ENCODE measurements around the gene RNF34. TPM values are rescaled to one million over a fixed set of nuclear protein-coding genes. Genes with fewer than 3 reads are reported as not detected.

RNF34 gene
- total and polyA plus RNA-seq, 3 donors from 2014 or later: 59.2 to 96.6 (median 84.5) TPM

GRCh38 chr12:121442028-121442948 is 42.4 kb downstream of the RNF34 start:
- Histone ChIP-seq H3K4me1 (peaks cover 5% of the 10 kb centered on the region), H3K27ac (no peak overlapping the region), H3K36me3 (ENCODE audit: low read depth, missing control alignments) (no peaks in the 10 kb centered on the region), H3K27me3 (no peaks in the 10 kb centered on the region), H3K9me3 (no peaks in the 10 kb centered on the region), H3K4me3 (no peak overlapping the region)
- intact Hi-C loops (cut with DNase I; ENCODE audit: low total_unique reads): loop anchor here (5.0 kb wide), 1 partner anchor 105 kb away; no protein-coding TSS in a partner anchor
- TF ChIP-seq CTCF (IDR thresholded peaks at IDR 0.05): no peak
- no peak for TF ChIP-seq POLR2A (IDR thresholded peaks at IDR 0.05)
- 70% methylated on average over 30 to 68 of the region's 68 CpGs for WGBS, 2 donors
- DNase-seq: no peak

GRCh38 chr12:121443193-121443870 is 43.4 kb downstream of the RNF34 start:
- H3K9me3 ChIP-seq: no peaks in the 10 kb centered on the region
- DNase-seq: peak; percentile 93
- no peaks in the 10 kb centered on the region for H3K27me3 ChIP-seq
- no peak overlapping the region for H3K27ac ChIP-seq
- H3K4me1 ChIP-seq: peaks cover 5% of the 10 kb centered on the region
- WGBS, 2 donors: 49 to 62% methylated on average over 13 to 20 of the region's 20 CpGs
- intact Hi-C loops (cut with DNase I; ENCODE audit: low total_unique reads): loop anchor here (5.0 kb wide), 1 partner anchor 106 kb away; no protein-coding TSS in a partner anchor
- TF ChIP-seq POLR2A (IDR thresholded peaks at IDR 0.05) (no peak), CTCF (IDR thresholded peaks at IDR 0.05) (peak; percentile 73 to 80 (median 79))
- H3K36me3 ChIP-seq (ENCODE audit: low read depth, missing control alignments): no peaks in the 10 kb centered on the region
- H3K4me3 ChIP-seq: no peak overlapping the region

GRCh38 chr12:121443911-121444841 is 44.3 kb downstream of the RNF34 start:
- Histone ChIP-seq H3K27me3 (no peaks in the 10 kb centered on the region), H3K27ac (no peak overlapping the region), H3K4me3 (no peak overlapping the region), H3K36me3 (ENCODE audit: low read depth, missing control alignments) (no peaks in the 10 kb centered on the region), H3K9me3 (no peaks in the 10 kb centered on the region), H3K4me1 (peaks cover 5% of the 10 kb centered on the region)
- TF ChIP-seq POLR2A (IDR thresholded peaks at IDR 0.05) (no peak), CTCF (IDR thresholded peaks at IDR 0.05) (no peak)
- DNase-seq: no peak
- WGBS, 2 donors: 88 to 94% methylated on average over 23 to 45 of the region's 45 CpGs
- intact Hi-C loops (cut with DNase I; ENCODE audit: low total_unique reads): loop anchor here (5.0 kb wide), 1 partner anchor 107 kb away; no protein-coding TSS in a partner anchor

- TF ChIP-seq POLR2A (IDR thresholded peaks at IDR 0.05) (no peak), CTCF (IDR thresholded peaks at IDR 0.05) (no peak)
- Histone ChIP-seq H3K27ac (no peak overlapping the region), H3K4me1 (peaks cover 5% of the 10 kb centered on the region), H3K4me3 (no peak overlapping the region), H3K9me3 (no peaks in the 10 kb centered on the region), H3K27me3 (no peaks in the 10 kb centered on the region), H3K36me3 (ENCODE audit: low read depth, missing control alignments) (no peaks in the 10 kb centered on the region)
- intact Hi-C loops (cut with DNase I; ENCODE audit: low total_unique reads): loop anchor here (5.0 kb wide), 1 partner anchor 108 kb away; no protein-coding TSS in a partner anchor
- WGBS, 2 donors: 93 to 100% methylated on average over 3 to 4 of the region's 4 CpGs
- no peak for DNase-seq
Measured at GRCh38 chr12:121444842-121445202, 44.9 kb downstream of the RNF34 start.
